DMS53 (cell line): ENCODE measurements around the gene SRPK2.
"Not testable (repeated sequence)": the region's sequence is repeated elsewhere in the genome, so short reads cannot be mapped to it uniquely, and the experiment has no call there.

Experiments
- DNase-seq: peaks from one replicate; lab custom pipeline; 2025; lab: John Stamatoyannopoulos, UW

SRPK2 gene

DNA sequence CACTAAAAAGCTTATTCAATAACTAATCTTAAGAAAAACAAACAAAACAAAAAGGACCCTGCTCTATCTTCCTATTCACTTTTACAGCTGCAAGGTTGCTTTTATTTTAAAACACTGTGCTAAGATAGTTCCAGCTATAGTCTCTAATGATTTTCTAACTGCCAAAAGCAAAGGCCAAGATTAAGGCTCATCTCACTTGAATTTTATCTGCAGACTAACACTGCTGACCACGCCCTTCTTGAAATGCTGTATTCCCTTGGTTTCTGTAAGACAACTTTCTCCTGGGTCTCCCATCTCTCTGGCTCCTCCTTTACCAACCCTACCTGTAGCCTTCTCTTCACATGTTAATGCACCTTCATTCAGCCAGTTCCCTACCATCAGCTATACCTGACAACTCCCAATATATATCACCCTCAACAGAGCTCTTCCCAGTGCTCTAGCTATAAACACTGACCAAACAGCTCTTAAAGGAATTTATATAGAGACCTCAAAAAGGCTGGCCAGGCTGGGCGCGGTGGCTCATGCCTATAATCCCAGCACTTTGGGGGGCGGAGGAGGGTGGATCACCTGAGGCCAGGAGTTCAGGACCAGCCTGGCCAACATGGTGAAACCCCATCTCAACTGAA is 11.7 kb downstream of the SRPK2 start:
- DNase-seq = no peak

DNA sequence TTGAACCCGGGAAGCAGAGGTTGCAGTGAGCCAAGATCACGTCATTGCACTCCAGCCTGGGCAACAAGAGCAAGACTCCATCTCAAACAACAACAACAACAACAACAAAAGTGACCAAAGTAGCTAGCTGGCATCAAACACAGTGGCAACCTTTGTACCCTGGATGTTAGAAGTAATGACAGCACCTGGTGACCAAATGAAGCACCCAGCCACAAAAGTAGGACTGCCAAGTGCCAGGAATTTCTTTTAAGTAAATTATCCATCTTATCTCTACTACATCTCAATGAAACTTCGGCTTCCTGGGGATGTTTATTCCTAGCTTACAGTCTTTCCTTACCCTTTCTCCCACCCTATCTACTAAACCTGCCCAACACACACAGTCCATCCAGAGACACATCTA is 18.8 kb downstream of the SRPK2 start:
- DNase-seq = no peak

DNA sequence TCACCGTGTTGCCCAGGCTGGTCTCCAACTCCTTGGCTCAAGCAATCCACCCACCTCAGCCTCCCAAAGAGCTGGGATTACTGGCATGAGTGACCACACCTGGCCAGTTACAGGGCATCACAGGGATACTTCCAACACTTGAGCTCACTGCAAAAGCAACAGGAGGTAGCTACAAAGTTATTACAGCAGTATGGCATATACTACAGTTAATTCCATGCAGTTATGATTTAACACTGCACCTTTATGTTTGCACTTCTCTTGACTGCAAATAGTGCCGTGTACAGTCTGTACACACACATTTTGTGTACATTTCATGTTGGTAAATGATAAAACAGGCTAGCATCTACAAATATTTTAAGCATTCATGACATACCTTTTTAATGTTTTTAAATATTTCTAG is 21.3 kb downstream of the SRPK2 start:
- peak; percentile 78 for DNase-seq

DNA sequence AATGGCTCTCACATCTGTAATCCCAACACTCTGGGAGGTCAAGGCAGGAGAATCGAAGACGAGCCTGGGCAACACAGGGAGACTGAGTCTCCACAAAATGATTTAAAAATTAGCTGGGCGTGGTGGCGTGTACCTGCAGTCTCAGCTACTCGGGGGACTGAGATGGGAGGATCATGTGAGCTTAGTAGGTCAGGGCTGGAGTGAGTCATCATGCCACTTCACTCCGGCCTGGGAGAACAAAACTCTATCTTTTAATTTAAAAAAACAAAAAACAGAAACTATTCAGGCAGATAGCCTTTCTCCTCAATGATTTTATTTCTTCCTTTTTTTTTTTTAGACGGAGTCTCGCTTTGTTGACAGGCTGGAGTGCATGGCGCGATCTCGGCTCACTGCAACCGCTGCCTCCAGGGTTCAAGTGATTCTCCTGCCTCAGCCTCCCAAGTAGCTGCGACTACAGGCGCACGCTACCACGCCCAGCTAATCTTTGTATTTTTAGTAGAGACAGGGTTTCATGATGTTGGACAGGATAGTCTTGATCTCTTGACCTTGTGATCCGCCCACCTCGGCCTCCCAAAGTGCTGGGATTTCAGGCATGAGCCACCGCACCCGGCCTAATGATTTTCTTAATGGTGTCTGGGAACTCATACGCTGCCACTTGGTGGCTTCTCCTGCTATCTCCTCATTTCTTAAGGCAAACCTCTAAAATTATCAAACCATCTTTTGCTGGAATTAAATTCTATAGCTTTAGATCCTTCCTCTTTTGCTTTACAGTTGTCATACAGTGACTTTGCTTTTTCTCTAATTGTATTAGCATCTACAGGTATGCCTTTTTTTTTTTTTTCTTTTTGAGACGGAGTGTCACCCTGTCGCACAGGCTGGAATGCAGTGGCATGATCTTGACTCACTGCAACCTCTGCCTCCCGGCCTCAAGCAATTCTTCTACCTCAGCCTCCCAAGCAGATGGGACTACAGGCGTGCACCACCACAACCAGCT is 22.9 kb downstream of the SRPK2 start:
- peak; percentile 19 for DNase-seq

DNA sequence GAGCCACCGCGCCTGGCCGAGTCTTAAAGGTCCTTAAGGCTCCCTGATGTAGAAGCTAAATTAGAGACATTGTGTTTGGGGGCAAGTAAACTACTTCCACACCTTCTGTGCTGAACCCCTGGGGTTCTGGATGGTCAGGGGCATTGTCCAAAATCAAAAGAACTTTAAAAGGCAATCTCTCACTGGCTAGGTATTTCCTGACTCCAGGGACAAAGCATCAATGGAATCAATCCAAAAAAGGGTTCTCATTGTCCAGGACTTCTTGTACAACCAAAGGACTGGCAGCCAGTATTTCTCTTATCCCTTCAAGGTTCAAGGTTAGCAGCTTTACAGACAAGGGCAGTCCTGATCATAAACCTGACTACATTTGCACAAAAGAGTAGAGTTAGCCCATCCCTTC is 24.0 kb downstream of the SRPK2 start:
- DNase-seq = no peak

DNA sequence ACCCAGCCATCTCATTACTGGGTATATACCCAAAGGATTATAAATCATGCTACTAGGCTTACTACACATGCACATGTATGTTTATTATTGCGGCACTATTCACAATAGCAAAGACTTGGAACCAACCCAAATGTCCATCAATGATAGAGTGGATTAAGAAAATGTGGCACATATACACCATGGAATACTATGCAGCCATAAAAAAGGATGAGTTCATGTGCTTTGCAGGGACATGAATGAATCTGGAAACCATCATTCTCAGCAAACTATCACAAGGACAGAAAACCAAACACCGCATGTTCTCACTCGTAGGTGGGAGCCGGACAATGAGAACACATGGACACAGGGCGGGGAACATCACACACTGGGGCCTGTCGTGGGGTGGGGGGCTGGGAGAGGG is 25.1 kb downstream of the SRPK2 start:
- DNase-seq = not testable (repeated sequence)

DNA sequence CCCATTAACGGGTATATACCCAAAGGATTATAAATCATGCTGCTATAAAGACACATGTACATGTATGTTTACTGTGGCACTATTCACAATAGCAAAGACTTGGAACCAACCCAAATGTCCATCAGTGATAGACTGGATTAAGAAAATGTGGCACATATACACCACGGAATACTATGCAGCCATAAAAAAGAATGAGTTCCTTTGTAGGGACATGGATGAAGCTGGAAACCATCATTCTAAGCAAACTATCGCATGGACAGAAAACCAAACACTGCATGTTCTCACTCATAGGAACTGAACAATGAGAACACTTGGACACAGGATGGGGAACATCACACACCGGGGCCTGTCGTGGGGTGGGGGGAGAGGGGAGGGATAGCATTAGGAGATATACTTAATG is 26.0 kb downstream of the SRPK2 start:
- not testable (repeated sequence) for DNase-seq

DNA sequence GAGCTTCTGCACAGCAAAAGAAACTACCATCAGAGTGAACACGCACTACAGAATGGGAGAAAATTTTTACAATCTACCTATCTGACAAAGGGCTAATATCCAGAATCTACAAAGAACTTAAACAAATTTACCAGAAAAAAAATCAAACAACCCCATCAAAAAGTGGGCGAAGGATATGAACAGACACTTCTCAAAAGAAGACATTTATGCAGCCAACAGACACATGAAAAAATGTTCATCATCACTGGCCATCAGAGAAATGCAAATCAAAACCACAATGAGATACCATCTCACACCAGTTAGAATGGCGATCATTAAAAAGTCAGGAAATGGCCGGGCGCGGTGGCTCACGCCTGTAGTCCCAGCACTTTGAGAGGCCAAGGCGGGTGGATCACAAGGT is 26.7 kb downstream of the SRPK2 start:
- DNase-seq = not testable (repeated sequence)

DNA sequence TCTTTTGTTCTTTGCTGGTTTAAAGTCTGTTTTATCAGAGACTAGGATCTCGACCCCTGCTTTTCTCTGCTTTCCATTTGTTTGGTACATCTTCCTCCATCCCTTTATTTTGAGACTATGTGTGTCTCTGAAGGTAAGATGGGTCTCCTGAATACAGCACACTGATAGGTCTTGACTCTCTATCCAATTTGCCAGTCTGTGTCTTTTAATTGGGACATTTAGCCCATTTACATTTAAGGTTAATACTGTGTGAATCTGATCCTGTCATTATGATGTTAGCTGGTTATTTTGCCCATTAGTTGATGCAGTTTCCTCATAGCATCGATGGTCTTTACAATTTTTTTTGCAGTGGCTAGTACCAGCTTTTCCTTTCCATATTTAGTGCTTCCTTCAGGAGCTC is 28.6 kb downstream of the SRPK2 start:
- not testable (repeated sequence) for DNase-seq

DNA sequence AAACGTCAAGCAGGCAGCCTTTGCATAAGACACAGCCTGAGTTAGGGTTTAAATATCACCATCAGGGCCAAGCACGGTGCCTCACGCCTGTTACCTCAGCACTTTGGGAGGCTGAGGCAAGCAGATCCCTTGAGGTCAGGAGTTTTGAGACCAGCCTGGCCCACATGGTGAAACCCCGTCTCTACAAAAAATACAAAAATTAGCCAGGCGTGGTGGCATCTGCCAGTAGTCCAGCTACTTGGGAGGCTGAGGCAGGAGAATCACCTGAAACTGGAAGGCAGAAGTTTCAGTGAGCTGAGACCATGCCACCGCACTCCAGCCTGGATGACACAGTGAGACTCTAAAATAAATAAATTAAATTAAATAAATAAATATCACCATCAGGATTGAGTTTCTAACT is 33.0 kb downstream of the SRPK2 start:
- DNase-seq = no peak

DNA sequence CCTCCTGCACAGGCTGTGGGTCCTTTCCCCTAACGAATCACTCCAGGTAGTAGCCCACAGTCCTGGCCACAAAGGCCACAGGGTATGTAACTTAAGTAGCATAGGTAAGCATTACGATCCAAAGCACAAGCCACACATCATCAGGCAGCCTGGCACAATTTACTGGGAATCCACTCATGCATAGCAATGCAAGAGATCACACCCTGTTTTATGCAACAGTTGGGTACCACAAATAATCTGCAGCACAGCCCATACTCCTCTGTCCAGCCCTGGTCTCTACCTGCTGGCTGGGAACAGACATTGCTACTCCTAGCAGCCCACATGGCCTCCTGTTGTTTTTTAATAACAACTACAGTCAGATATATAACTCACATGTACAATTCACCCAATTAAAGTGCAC is 34.3 kb downstream of the SRPK2 start:
- no peak for DNase-seq

DNA sequence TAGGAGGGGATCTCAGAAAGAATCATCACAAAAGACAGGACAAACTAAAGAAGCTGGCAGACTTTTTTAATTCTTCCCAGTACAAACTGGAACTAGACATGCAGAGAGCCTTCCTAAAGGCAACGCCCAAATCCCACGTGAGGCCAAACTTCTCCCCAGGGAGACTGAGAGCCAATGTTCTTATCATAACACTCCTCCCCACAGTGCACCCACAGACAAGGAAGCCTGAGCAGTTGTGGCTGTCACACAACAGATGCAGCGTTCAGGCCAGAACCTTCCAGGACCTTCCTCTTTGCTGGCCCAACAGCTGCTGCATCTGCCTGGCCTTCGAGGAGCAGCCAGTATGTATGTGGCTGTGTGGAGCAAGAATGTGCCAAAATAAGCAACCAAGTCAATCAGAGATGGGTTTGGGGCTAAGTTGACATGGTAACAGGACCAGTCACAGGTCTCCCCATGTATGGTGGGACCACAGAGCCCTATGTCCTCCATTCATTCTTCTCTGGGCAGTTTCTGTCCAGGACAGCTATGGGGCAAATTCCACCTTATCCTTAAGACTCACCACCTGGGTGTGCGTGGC is 34.9 kb downstream of the SRPK2 start:
- DNase-seq = no peak

DNA sequence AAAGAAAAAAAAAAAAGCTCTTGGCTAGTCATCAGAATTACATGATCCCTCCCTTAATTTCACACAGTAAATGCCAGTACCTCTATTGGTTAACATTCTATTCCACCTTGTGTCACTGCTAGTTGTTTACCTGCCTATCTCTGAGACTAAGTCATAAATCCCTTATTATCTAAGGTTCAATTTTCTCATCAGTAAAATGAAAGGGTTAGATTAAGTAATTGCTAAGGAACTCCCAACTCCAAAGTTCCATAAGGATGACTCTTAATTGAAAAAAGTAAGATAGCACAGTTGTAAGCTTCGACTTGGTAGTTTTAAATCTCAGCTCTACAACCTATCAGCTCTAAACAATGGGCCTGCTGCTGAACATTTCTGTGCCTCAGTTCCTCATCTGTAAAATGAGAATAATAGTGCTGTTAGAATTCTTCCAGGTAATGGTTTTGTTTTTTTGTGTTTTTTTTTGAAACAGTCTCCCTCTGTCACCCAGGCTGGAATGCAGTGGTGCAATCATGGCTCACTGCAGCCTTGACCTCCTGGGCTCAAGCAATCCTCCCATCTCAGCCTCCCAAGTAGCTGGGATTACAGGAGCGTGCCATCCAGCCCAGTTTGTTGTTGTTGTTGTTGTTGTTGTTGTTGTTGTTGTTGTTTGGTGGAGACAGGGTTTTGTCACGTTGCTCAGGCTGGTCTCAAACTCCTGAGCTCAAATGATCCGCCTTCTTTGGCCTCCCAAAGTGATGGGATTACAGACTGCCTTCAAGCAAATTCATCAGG is 35.6 kb downstream of the SRPK2 start:
- DNase-seq = no peak

DNA sequence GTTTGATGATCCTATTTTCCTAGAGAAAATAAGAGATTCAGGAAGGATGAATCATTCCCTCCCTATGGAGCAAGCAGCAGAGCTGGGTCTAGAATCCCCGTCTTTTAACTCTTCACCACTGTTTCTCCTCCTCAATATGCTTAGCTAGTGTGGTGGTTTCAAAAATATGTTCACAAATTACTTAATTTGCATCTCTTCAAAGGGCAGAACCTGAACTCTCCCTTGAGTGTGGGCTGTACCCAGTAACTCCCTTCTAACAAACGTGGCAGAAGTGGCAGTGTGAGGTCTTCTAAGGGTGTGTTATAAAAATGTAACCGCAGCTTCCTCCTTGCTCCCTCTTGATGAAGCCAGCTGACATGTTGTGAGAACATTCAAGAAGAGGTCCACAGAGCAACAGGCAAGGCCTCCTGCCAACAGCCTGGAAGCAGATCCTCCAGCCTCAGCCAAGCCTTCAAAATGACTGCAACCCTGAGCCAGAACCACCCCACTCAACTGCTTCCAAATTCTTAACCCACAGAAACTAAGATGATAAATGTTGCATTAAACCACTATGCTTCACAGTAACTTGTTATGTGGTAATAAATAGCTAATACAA is 36.6 kb downstream of the SRPK2 start:
- DNase-seq = no peak

DNA sequence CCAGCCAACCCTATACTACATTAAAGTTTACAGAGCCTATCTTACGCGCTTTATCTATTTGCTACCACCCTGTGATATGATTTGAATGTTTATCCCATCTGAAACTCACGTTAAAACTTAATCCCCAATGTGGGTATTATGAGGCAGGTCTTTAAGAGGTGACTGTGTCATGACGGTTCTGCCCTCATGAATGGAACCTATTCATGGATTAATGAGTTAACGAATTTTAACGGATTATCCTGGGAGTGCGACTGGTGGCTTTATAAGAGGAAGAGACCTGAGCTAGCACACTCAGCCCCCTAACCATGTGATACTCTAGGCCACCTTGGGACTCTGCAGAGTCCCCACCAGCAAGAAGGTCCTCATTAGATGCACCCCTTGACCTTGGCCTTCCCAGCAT is 37.8 kb downstream of the SRPK2 start:
- DNase-seq = no peak

DNA sequence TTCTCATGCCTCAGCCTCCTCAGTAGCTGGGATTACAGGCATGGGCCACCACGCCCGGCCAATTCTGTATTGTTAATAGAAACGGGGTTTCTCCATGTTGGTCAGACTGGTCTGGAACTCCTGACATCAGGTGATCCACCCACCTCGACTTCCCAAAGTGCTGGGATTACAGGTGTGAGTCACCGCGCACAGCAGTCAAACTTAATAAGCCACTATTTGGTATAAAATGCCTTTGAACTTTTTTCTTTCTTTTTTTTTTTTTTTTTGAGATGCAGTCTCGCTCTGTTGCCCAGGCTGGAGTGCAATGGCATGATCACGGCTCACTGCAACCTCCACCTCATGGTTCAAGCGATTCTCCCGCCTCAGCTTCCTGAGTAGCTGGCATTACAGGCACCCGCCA is 40.5 kb downstream of the SRPK2 start:
- not testable (repeated sequence) for DNase-seq

DNA sequence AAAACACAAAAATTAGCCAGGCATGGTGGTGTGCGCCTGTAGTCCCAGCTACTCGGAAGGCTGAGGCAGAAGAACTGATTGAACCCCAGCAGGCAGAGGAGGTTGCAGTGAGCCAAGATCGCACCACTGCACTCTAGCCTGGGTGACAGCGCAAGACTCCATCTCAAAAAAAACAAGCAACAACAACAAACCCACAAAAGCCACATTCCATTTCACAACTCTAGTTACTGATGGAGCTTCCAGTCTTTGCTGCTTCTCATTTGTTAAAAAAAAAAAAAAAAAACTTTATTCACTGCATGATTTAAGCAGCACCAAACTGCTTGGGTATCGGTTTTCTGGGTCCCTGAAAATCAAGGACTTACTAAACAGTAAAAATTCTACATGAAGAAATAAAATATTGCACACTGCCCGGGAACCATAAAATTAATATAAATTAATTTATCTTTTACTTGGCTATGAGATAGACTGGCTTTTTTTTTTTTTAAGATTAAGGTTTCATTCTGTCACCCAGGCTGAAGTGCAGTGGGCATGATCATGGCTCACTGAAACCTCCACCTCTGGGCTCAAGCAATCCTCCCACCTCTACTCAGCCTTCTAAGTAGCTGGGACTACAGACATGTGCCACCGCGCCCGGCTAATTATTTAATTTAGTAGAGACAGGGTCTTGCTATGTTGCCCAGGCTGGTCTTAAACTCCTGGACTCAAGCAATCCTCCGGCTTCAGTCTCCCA is 42.0 kb downstream of the SRPK2 start:
- no peak for DNase-seq

DNA sequence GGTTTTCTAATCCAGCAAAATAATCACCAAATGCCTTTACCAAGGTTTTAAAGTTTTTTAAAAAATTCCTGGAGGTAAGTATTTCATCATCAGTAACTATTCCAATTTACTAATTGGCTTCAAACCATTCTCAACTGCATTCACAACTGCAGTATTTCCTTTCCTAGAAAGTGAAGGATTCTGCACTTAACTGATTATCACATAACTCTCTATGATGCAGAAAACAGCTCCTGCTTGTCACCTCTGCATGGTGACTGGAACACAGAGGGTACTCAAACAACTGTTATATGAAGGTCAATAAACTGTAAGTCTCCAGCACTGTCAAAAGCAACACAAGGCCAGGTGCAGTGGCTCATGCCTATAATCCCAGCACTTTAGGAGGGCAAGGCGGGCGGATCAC is 42.6 kb downstream of the SRPK2 start:
- DNase-seq = peak; percentile 23

DNA sequence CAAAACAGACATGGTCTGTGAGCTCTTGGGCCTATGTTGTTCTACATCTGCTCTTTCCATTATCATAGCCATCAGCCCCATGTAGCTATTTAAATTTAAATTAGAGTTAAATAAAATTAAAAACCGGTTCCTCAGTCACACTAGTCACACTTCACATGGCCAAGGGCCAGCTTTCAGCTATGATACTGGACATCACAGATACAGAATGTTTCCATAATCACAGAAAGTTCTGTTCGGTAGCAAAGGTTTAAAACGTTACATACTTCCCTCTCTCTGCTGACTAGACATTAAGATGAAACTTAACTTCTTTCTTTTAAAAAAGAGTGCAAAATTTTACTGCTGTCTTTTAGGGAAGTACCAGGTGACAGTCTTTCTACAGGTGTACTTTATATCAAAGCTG is 43.0 kb downstream of the SRPK2 start:
- no peak for DNase-seq

DNA sequence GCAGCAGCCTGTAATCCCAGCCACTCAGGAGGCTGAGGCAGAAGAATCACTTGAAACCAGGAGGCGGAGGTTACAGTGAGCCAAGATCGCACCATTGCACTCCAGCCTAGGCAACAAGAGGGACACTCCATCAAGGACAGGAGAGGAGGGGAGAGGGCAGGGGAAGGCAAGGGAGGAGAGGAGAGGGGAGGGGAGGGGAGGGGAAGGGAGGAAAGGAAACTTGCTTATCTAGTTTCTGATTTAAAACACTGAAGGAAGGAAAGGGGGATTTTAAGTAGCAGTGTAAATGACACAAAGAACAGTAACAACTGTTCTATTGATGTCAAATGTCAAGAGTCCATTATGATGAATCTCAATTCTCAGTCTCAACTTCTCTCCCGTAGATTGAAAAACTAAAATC is 43.7 kb downstream of the SRPK2 start:
- no peak for DNase-seq
